PC-3 (cell line): Measurements from ENCODE around the gene ENKD1. TPM values are rescaled to one million over a fixed set of nuclear protein-coding genes. Genes with fewer than 3 reads are reported as not detected.

Source experiments
- ATAC-seq: fragments of 200-7000 bp; cut with Tn5 transposase; 2 replicates; pipeline ENCODE4 v1.9.1; 2020; ENCODE audit warnings: mild to moderate bottlenecking, moderate library complexity
- BruUV-seq: library from RNA; stranded (reverse); fragments of 400-500 nt; replicated peaks from 2 replicates; lab custom pipeline; 2021; lab: Mats Ljungman, UMichigan
- CTCF ChIA-PET: fragments of 300-600 bp; sonication (Branson Sonifier 250); formaldehyde crosslinking; loops from one replicate; lab custom pipeline; 2022; ENCODE audit warnings: antibody characterized with exemption; lab: Charles Lee
- POLR2A ChIA-PET: fragments of 300-600 bp; sonication (Branson Sonifier 250); formaldehyde crosslinking; loops from one replicate; lab custom pipeline; 2022; ENCODE audit warnings: antibody characterized with exemption; ENCODE audit not compliant: unreplicated experiment; lab: Charles Lee
- DNase-seq: peaks from one replicate; pipeline ENCODE4 v3.0.0-alpha.2; 2015
- H2AFZ ChIP-seq: fragments of 300-600 bp; sonication (generic); 2 replicates; pipeline ENCODE4 v1.6.0; 2016; ENCODE audit warnings: antibody characterized with exemption, low read length
- H3F3A ChIP-seq: fragments of 300-600 bp; sonication (generic); one replicate; pipeline ENCODE4 v1.6.0; 2017; ENCODE audit warnings: antibody characterized with exemption, low read length, control low read depth, mild to moderate bottlenecking; ENCODE audit not compliant: unreplicated experiment
- H3K27ac ChIP-seq: fragments of 300-600 bp; sonication (generic); 2 replicates; pipeline ENCODE4 v1.5.1; 2016; ENCODE audit warnings: mild to moderate bottlenecking, low read length
- H3K27me3 ChIP-seq: fragments of 300-600 bp; sonication (generic); 2 replicates; pipeline ENCODE4 v1.6.1; 2016; ENCODE audit warnings: low read length, mixed read lengths
- H3K36me3 ChIP-seq: fragments of 300-600 bp; sonication (generic); 2 replicates; pipeline ENCODE4 v1.6.1; 2016; ENCODE audit warnings: low read depth, mixed run types, low read length, mixed read lengths
- H3K4me1 ChIP-seq: fragments of 300-600 bp; sonication (generic); 2 replicates; pipeline ENCODE4 v1.5.1; 2016; ENCODE audit warnings: low read length; ENCODE audit not compliant: insufficient read depth
- H3K4me2 ChIP-seq: fragments of 300-600 bp; sonication (generic); 2 replicates; pipeline ENCODE4 v1.6.0; 2016; ENCODE audit warnings: low read length
- H3K4me3 ChIP-seq: fragments of 300-600 bp; sonication (generic); 2 replicates; pipeline ENCODE4 v1.5.1; 2016; ENCODE audit warnings: mild to moderate bottlenecking, low read length, mixed read lengths
- H3K79me2 ChIP-seq: fragments of 300-600 bp; sonication (generic); 2 replicates; pipeline ENCODE4 v1.6.1; 2017; ENCODE audit warnings: low read length, mixed read lengths
- H3K9ac ChIP-seq: fragments of 300-600 bp; sonication (generic); 2 replicates; pipeline ENCODE4 v1.6.0; 2016; ENCODE audit warnings: mild to moderate bottlenecking, low read length
- H3K9me2 ChIP-seq: fragments of 300-600 bp; sonication (generic); replicated peaks from 2 replicates; pipeline ENCODE4 v1.6.1; 2016; ENCODE audit warnings: mixed run types, low read length, mixed read lengths
- H3K9me3 ChIP-seq: fragments of 300-600 bp; sonication (generic); 2 replicates; pipeline ENCODE4 v1.6.1; 2016; ENCODE audit warnings: low read length, mixed read lengths
- H4K20me1 ChIP-seq: fragments of 300-600 bp; sonication (generic); 2 replicates; pipeline ENCODE4 v1.6.1; 2016; ENCODE audit warnings: low read length, mixed read lengths
- EZH2 ChIP-seq: fragments of 300-600 bp; sonication (generic); IDR thresholded peaks from one replicate; pipeline ENCODE4 v1.6.1; 2017; ENCODE audit warnings: antibody characterized with exemption, mild to moderate bottlenecking, low read length; ENCODE audit not compliant: unreplicated experiment
- EZH2phosphoT487 ChIP-seq: fragments of 300-600 bp; sonication (generic); IDR thresholded peaks from 2 replicates; pipeline ENCODE4 v1.6.1; 2018; ENCODE audit warnings: mild to moderate bottlenecking, antibody characterized with exemption, low read length, borderline replicate concordance
- intact Hi-C: fragments of 100-400 bp; cut with micrococcal nuclease; formaldehyde crosslinking; loops from 2 replicates; pipeline ENCODE4 v1.9.0; 2023
- total RNA-seq: library from RNA; depleted of rRNA; stranded (reverse); fragments of >200 nt; gene quantifications from 2 replicates; pipeline ENCODE4 v1.2.3, GENCODE V29; 2014
- TF ChIP-seq, protein P1 (sequence below): fragments of 300-600 bp; sonication (generic); conservative IDR thresholded peaks from 2 replicates; pipeline ENCODE4 v1.5.1; 2017; ENCODE audit warnings: antibody characterized with exemption, low read depth, mild to moderate bottlenecking, low read length

ENKD1 gene
- total RNA-seq, 1 experiment from 2014 or later: 19.4 TPM

DNA sequence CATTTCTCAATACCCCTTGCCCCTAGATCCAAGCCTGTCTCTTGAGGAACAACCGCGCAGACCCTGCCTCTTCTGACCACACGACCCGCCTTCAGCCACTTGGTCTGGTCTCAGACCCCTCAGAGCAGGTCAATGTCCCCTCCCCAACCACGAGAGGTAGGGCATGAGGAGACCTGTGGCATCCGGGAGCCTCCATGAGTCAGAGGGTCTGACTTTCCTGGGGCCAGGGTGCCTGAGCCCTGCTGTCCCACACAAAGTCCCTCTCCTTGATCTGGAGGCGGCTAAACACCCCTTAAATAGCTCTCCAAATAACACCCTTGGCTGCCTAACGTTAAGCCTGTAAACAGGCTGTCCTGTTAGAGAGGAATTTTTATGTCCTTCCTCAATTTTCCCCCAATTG lies 16.5 kb downstream of the ENKD1 start:
- Histone ChIP-seq H2AFZ (no peak overlapping the region), H3K9me3 (no peaks in the 10 kb centered on the region), H3K79me2 (no peaks in the 10 kb centered on the region), H3K27ac (no peak overlapping the region), H4K20me1 (no peaks in the 10 kb centered on the region), H3K4me2 (no peak overlapping the region), H3K4me1 (no peaks in the 10 kb centered on the region; the same call in 1 of the 2 replicates), H3F3A (no peaks in the 10 kb centered on the region), H3K36me3 (no peaks in the 10 kb centered on the region), H3K4me3 (no peak overlapping the region), H3K27me3 (no peaks in the 10 kb centered on the region), H3K9ac (no peak overlapping the region), H3K9me2 (no peaks in the 10 kb centered on the region)
- ATAC-seq (no peak), DNase-seq (no peak)
- POLR2A ChIA-PET: no interaction called here
- CTCF ChIA-PET: no interaction called here
- TF ChIP-seq EZH2phosphoT487 (no peak), EZH2 (no peak)
- TF ChIP-seq, protein P1, sequence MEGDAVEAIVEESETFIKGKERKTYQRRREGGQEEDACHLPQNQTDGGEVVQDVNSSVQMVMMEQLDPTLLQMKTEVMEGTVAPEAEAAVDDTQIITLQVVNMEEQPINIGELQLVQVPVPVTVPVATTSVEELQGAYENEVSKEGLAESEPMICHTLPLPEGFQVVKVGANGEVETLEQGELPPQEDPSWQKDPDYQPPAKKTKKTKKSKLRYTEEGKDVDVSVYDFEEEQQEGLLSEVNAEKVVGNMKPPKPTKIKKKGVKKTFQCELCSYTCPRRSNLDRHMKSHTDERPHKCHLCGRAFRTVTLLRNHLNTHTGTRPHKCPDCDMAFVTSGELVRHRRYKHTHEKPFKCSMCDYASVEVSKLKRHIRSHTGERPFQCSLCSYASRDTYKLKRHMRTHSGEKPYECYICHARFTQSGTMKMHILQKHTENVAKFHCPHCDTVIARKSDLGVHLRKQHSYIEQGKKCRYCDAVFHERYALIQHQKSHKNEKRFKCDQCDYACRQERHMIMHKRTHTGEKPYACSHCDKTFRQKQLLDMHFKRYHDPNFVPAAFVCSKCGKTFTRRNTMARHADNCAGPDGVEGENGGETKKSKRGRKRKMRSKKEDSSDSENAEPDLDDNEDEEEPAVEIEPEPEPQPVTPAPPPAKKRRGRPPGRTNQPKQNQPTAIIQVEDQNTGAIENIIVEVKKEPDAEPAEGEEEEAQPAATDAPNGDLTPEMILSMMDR: no peak
- intact Hi-C loops: no loop called here
- BruUV-seq: no TSS peak

DNA sequence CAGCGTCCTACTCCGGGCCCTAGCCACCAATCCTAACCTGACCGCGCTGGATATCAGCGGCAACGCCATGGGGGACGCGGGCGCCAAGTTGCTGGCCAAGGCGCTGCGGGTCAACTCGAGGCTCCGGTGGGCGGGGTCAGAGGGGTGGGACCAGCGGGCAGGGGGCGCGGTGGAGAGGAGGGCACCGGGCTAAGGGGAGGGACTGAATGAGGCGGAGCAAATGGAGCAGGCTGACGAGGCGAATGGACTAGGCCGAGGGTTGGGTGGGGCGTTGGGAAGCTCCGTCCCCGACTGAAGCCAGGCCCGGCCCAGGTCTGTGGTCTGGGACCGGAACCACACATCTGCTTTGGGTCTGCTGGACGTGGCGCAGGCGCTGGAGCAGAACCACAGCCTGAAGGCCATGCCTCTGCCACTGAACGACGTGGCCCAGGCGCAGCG lies 17.0 kb downstream of the ENKD1 start:
- H3K27ac ChIP-seq: no peak overlapping the region
- H3K4me1 ChIP-seq: no peaks in the 10 kb centered on the region; the same call in 1 of the 2 replicates
- H3K4me3 ChIP-seq: no peak overlapping the region
- H3F3A ChIP-seq: no peaks in the 10 kb centered on the region
- BruUV-seq: no TSS peak
- H3K9ac ChIP-seq: no peak overlapping the region
- ChIA-PET POLR2A (no interaction called here), CTCF (no interaction called here)
- intact Hi-C loops: no loop called here
- DNase-seq (no peak), ATAC-seq (no peak)
- H2AFZ ChIP-seq: no peak overlapping the region
- H4K20me1 ChIP-seq: no peaks in the 10 kb centered on the region
- no peaks in the 10 kb centered on the region for H3K9me3 ChIP-seq
- no peaks in the 10 kb centered on the region for H3K9me2 ChIP-seq
- H3K27me3 ChIP-seq: no peaks in the 10 kb centered on the region
- no peak overlapping the region for H3K4me2 ChIP-seq
- TF ChIP-seq, protein P1: no peak
- no peak for TF ChIP-seq EZH2phosphoT487
- no peak for TF ChIP-seq EZH2
- no peaks in the 10 kb centered on the region for H3K79me2 ChIP-seq
- H3K36me3 ChIP-seq: no peaks in the 10 kb centered on the region

DNA sequence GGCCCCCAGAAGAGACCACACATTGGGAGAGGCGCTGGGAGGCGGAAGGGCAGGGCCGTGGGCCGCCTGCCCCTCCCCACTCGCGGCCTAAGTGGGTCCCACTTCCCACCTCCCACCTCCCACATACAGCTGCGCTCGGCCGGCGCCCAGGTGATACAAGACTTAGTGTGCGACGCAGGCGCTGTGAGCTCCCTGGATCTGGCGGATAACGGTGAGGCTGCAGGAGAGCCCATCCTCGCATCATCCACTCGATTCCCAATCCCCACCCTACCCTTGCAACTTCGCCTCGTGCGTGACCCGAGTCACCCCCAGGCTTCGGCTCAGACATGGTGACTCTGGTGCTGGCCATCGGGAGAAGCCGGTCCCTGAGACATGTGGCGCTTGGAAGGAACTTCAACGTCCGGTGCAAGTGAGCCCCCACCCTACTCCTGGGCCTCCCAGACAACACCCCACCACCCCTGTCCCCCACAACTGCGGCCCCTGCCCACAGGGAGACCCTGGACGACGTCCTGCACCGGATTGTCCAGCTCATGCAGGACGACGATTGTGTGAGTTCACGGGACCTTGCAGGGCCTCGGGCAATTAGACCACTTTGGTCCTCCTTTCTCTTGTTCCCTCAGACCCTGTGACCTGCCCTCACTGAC lies 17.7 kb downstream of the ENKD1 start:
- intact Hi-C loops: no loop called here
- Histone ChIP-seq H3K9me2 (no peaks in the 10 kb centered on the region), H3K27ac (no peak overlapping the region), H2AFZ (no peak overlapping the region), H3K9ac (no peak overlapping the region), H4K20me1 (no peaks in the 10 kb centered on the region), H3K4me1 (no peaks in the 10 kb centered on the region; the same call in 1 of the 2 replicates), H3K79me2 (no peaks in the 10 kb centered on the region), H3K4me3 (no peak overlapping the region), H3F3A (no peaks in the 10 kb centered on the region), H3K27me3 (no peaks in the 10 kb centered on the region), H3K36me3 (no peaks in the 10 kb centered on the region), H3K4me2 (no peak overlapping the region), H3K9me3 (no peaks in the 10 kb centered on the region)
- TF ChIP-seq, protein P1: no peak
- TF ChIP-seq EZH2 (no peak), EZH2phosphoT487 (no peak)
- CTCF ChIA-PET: no interaction called here
- POLR2A ChIA-PET: no interaction called here
- DNase-seq (no peak), ATAC-seq (no peak)
- BruUV-seq: no TSS peak
